A549 (cell line): ENCODE data around the gene UST.
"Not testable (repeated sequence)": the region's sequence is repeated elsewhere in the genome, so short reads cannot be mapped to it uniquely, and the experiment has no call there.

Experiments
- CBX2 ChIP-seq: fragments of 200-600 bp; sonication (generic); IDR thresholded peaks from 2 replicates; pipeline ENCODE4 v1.6.1; 2016; ENCODE audit warnings: low read depth, mild to moderate bottlenecking, borderline replicate concordance
- CEBPB ChIP-seq, 2 experiments: fragments of >200 bp in 1 of 2; sonication (Bioruptor Twin) in 1 of 2; formaldehyde crosslinking in 1 of 2; IDR thresholded peaks; 2 replicates each; pipeline ENCODE4 v1.6.1; 2012 to 2016
- CTCF ChIP-seq: fragments of >200 bp; sonication (Bioruptor Twin); formaldehyde crosslinking; IDR thresholded peaks from 3 replicates; pipeline ENCODE4 v1.5.1; 2016
- EHMT2 ChIP-seq: fragments of 200-600 bp; sonication (generic); IDR thresholded peaks from 2 replicates; pipeline ENCODE4 v1.6.1; 2016; ENCODE audit warnings: antibody characterized with exemption, low read depth, mild to moderate bottlenecking, moderate library complexity
- EP300 ChIP-seq, 2 experiments: fragments of >200 bp; sonication (Bioruptor Twin); formaldehyde crosslinking; IDR thresholded peaks; 2 replicates in 1 of 2; 3 replicates in 1 of 2; pipeline ENCODE4 v1.6.1; 2016 to 2017
- ESRRA ChIP-seq: fragments of 150-350 bp; IDR thresholded peaks from 2 replicates; pipeline ENCODE4 v1.6.1; 2014; ENCODE audit warnings: mild to moderate bottlenecking, low read length, borderline replicate concordance
- PHF8 ChIP-seq: fragments of 200-600 bp; sonication (generic); IDR thresholded peaks from 2 replicates; pipeline ENCODE4 v1.6.1; 2016; ENCODE audit warnings: low read depth, mild to moderate bottlenecking, antibody characterized with exemption, moderate library complexity, borderline replicate concordance
- POLR2A ChIP-seq: IDR thresholded peaks from 2 replicates; pipeline ENCODE4 v1.6.1; 2012; ENCODE audit warnings: mild to moderate bottlenecking, low read length
- RCOR1 ChIP-seq: fragments of 150-350 bp; IDR thresholded peaks from 2 replicates; pipeline ENCODE4 v1.6.1; 2014; ENCODE audit warnings: antibody characterized with exemption, low read length, low read depth
- REST ChIP-seq: fragments of 200-600 bp; sonication (generic); IDR thresholded peaks from 2 replicates; pipeline ENCODE4 v1.6.1; 2016; ENCODE audit warnings: antibody characterized with exemption, mild to moderate bottlenecking, moderate library complexity
- ZC3H11A ChIP-seq: fragments of 450-650 bp; IDR thresholded peaks from 2 replicates; pipeline ENCODE4 v1.6.1; 2014; ENCODE audit warnings: antibody characterized with exemption, mild to moderate bottlenecking
- ZNF302 ChIP-seq: fragments of 250-450 bp; sonication (Bioruptor Pico); IDR thresholded peaks from 2 replicates; pipeline ENCODE4 v1.9.0; 2021; ENCODE audit warnings: inconsistent platforms, mild to moderate bottlenecking, moderate library complexity

GRCh38 chr6:148755379-148755778, 8.5 kb downstream of the UST start:
- TF ChIP-seq CTCF; POLR2A; CEBPB (IDR thresholded peaks at IDR 0.05); EP300 (IDR thresholded peaks at IDR 0.05); ZC3H11A; ESRRA; RCOR1; REST; CBX2; EHMT2; ZNF302 (CRISPR knock-in tag); PHF8: not testable (repeated sequence)
